ENCODE measurements around the gene CALB2. TPM values are rescaled to one million over a fixed set of nuclear protein-coding genes. Genes with fewer than 3 reads are reported as not detected.

The CALB2 gene, protein sequence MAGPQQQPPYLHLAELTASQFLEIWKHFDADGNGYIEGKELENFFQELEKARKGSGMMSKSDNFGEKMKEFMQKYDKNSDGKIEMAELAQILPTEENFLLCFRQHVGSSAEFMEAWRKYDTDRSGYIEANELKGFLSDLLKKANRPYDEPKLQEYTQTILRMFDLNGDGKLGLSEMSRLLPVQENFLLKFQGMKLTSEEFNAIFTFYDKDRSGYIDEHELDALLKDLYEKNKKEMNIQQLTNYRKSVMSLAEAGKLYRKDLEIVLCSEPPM
- total RNA-seq (2021; ENCODE audit: unreplicated experiment) (5.5 TPM), Bru-seq, nascent RNA (percentile 56 among the genes with signal in this experiment), BruChase-seq, experiment 1, labeled RNA remaining after a 6-hour chase (percentile 47 among the genes with signal in this experiment), BruChase-seq, experiment 2, labeled RNA remaining after a 2-hour chase (percentile 36 among the genes with signal in this experiment)
- 21.0 and 21.8 TPM in 2 replicates for polyA plus RNA-seq (2012)
- long read RNA-seq, partial matches to known transcripts: 1 of 3 reads
- long read RNA-seq, other reads (novel, unspliced or antisense): 1 of 3 reads

DNA sequence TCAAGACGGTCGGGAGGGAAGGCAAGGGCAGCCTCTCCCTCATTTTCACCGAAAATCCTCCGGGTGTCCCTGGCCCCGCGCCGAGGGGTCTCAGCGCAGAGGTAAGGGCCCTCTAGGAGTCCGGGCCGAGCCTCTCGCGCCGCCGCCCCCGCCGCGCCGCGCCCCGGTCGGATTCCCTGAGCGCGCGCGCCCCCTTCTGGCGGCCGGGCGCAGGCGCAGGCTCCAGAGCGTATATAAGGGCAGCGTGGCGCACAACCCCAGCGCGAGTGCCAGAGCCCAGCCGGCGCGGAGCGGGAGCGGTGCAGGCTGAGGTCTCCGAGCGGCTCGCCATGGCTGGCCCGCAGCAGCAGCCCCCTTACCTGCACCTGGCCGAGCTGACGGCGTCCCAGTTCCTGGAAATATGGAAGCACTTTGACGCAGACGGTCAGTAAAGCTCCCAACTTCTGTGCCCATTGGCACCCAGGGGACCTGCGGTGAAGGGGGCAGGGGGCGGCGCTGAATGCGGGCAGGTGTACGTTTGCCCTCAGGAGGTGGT lies at the start of gene CALB2:
Gene CALB2, plus strand, starts transcription at position 260 of the 535 bp plus-strand sequence. Its CDS starts 70 bp downstream, at position 330.
- TF ChIP-seq ZFX (IDR thresholded peaks at IDR 0.05) (no peak), RAD21 (IDR thresholded peaks at IDR 0.05; ENCODE audit: low read depth) (peak; percentile 85), ZNF274 (IDR thresholded peaks at IDR 0.05; ENCODE audit: low read depth, low read length) (no peak), TCF7L2 (IDR thresholded peaks at IDR 0.05; ENCODE audit: borderline replicate concordance, extremely low read depth, insufficient read depth, insufficient read length) (no peak), POLR2AphosphoS5 (IDR thresholded peaks at IDR 0.05; ENCODE audit: low read depth, low read length) (peak; percentile 56), EGR1 (IDR thresholded peaks at IDR 0.05; ENCODE audit: low read depth) (peak; percentile 83), CEBPB (IDR thresholded peaks at IDR 0.05; ENCODE audit: low read depth) (no peak), FOSL1 (IDR thresholded peaks at IDR 0.05; ENCODE audit: low read depth) (no peak), EZH2 (IDR thresholded peaks at IDR 0.05) (no peak), POLR2A (IDR thresholded peaks at IDR 0.05; ENCODE audit: borderline replicate concordance, extremely low read depth, insufficient read depth, insufficient read length) (no peak), SIN3A (IDR thresholded peaks at IDR 0.05; ENCODE audit: low read depth) (no peak), JUND (IDR thresholded peaks at IDR 0.05) (no peak)
- TF ChIP-seq, protein P1, sequence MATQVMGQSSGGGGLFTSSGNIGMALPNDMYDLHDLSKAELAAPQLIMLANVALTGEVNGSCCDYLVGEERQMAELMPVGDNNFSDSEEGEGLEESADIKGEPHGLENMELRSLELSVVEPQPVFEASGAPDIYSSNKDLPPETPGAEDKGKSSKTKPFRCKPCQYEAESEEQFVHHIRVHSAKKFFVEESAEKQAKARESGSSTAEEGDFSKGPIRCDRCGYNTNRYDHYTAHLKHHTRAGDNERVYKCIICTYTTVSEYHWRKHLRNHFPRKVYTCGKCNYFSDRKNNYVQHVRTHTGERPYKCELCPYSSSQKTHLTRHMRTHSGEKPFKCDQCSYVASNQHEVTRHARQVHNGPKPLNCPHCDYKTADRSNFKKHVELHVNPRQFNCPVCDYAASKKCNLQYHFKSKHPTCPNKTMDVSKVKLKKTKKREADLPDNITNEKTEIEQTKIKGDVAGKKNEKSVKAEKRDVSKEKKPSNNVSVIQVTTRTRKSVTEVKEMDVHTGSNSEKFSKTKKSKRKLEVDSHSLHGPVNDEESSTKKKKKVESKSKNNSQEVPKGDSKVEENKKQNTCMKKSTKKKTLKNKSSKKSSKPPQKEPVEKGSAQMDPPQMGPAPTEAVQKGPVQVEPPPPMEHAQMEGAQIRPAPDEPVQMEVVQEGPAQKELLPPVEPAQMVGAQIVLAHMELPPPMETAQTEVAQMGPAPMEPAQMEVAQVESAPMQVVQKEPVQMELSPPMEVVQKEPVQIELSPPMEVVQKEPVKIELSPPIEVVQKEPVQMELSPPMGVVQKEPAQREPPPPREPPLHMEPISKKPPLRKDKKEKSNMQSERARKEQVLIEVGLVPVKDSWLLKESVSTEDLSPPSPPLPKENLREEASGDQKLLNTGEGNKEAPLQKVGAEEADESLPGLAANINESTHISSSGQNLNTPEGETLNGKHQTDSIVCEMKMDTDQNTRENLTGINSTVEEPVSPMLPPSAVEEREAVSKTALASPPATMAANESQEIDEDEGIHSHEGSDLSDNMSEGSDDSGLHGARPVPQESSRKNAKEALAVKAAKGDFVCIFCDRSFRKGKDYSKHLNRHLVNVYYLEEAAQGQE (IDR thresholded peaks at IDR 0.05; ENCODE audit: low read depth): no peak
- TF ChIP-seq, protein P2, sequence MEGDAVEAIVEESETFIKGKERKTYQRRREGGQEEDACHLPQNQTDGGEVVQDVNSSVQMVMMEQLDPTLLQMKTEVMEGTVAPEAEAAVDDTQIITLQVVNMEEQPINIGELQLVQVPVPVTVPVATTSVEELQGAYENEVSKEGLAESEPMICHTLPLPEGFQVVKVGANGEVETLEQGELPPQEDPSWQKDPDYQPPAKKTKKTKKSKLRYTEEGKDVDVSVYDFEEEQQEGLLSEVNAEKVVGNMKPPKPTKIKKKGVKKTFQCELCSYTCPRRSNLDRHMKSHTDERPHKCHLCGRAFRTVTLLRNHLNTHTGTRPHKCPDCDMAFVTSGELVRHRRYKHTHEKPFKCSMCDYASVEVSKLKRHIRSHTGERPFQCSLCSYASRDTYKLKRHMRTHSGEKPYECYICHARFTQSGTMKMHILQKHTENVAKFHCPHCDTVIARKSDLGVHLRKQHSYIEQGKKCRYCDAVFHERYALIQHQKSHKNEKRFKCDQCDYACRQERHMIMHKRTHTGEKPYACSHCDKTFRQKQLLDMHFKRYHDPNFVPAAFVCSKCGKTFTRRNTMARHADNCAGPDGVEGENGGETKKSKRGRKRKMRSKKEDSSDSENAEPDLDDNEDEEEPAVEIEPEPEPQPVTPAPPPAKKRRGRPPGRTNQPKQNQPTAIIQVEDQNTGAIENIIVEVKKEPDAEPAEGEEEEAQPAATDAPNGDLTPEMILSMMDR (IDR thresholded peaks at IDR 0.05 in 2 of 3, conservative IDR thresholded peaks at IDR 0.05 in 1 of 3; ENCODE audit: borderline replicate concordance in 1 of 3, insufficient read depth in 1 of 3, low read depth in 2 of 3, low read length in 2 of 3): peak; percentile 54 to 91 (median 74)
- TF ChIP-seq, protein P3, sequence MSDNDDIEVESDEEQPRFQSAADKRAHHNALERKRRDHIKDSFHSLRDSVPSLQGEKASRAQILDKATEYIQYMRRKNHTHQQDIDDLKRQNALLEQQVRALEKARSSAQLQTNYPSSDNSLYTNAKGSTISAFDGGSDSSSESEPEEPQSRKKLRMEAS (IDR thresholded peaks at IDR 0.05): no peak
- TF ChIP-seq, protein P4, sequence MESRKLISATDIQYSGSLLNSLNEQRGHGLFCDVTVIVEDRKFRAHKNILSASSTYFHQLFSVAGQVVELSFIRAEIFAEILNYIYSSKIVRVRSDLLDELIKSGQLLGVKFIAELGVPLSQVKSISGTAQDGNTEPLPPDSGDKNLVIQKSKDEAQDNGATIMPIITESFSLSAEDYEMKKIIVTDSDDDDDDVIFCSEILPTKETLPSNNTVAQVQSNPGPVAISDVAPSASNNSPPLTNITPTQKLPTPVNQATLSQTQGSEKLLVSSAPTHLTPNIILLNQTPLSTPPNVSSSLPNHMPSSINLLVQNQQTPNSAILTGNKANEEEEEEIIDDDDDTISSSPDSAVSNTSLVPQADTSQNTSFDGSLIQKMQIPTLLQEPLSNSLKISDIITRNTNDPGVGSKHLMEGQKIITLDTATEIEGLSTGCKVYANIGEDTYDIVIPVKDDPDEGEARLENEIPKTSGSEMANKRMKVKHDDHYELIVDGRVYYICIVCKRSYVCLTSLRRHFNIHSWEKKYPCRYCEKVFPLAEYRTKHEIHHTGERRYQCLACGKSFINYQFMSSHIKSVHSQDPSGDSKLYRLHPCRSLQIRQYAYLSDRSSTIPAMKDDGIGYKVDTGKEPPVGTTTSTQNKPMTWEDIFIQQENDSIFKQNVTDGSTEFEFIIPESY (IDR thresholded peaks at IDR 0.05; ENCODE audit: extremely low read depth, insufficient replicate concordance, low read length): no peak
- H3K27me3 ChIP-seq (ENCODE audit: insufficient read depth, low read length): no peaks in the 10 kb centered on the region; the same call in 1 of the 2 replicates
- peak within 1 kb of the TSS; percentile 47 to 58 for H3K4me3 ChIP-seq (replicated peaks in 1 of 2; ENCODE audit: low read depth in 1 of 2, low read length in 2 of 2)
- ChIA-PET CTCF (interaction anchor here (0.7 to 1.0 kb wide), 2 partner anchors 110 to 141 kb away, joined by 3 to 4 read pairs; no protein-coding TSS in a partner anchor), RAD21 (ENCODE audit: low non-redundant PET in 1 of 2, low total read pairs in 2 of 2, uncharacterized antibody in 2 of 2, unreplicated experiment in 2 of 2) (no interaction called here), POLR2A (interaction anchor here (1.4 kb wide), 1 partner anchor 20 kb away, joined by 3 read pairs; no protein-coding TSS in a partner anchor)
- ATAC-seq (peak; percentile 91), DNase-seq (ENCODE audit: low read depth, low spot score) (no peak)
- intact Hi-C loops (cut with micrococcal nuclease): loop anchor here (1.0 to 5.0 kb wide), 4 partner anchors 139 to 580 kb away; partner anchors contain the start of gene VAC14
- H2AFZ ChIP-seq (ENCODE audit: low read depth, low read length, poor library complexity, severe bottlenecking): peak within 1 kb of the TSS; percentile 91
- peak within 1 kb of the TSS; percentile 55 for H3K9ac ChIP-seq (ENCODE audit: low read length)
- H3K36me3 ChIP-seq (ENCODE audit: control insufficient read depth in 1 of 2, insufficient read depth in 2 of 2, low read length in 2 of 2): no peaks in the 10 kb centered on the region
- no peaks in the 10 kb centered on the region for H4K20me1 ChIP-seq (ENCODE audit: insufficient read depth)
- H3K4me2 ChIP-seq (ENCODE audit: low read length): peak within 1 kb of the TSS; percentile 84
- H3K9me3 ChIP-seq (ENCODE audit: control insufficient read depth in 1 of 2, insufficient read depth in 1 of 2, low read depth in 1 of 2, low read length in 2 of 2): no peaks in the 10 kb centered on the region
- no peaks in the 10 kb centered on the region for H3K9me2 ChIP-seq (ENCODE audit: insufficient read depth)
- no peaks in the 10 kb centered on the region for H3K79me2 ChIP-seq (ENCODE audit: insufficient read depth, low read length)
- H3K27ac ChIP-seq (ENCODE audit: low read depth, low read length): no peak within 1 kb of the TSS
- H3K4me1 ChIP-seq (ENCODE audit: control insufficient read depth in 1 of 2, insufficient read depth in 2 of 2, low read length in 2 of 2): peaks cover 11 to 36% of the 10 kb centered on the region in 2 experiments
- BruUV-seq (replicated peaks): no TSS peak
